Central memory CD8-positive, alpha-beta T cell (primary cell): ENCODE results near the gene SAMD4A.

Experiments
- ATAC-seq: fragments of 150-1000 bp; cut with Tn5 transposase; replicated peaks from 2 replicates; pipeline ENCODE4 v1.10.0; 2022; ENCODE audit warnings: mild to moderate bottlenecking, moderate FRiP score, moderate number of reproducible peaks; ENCODE audit not compliant: poor library complexity, severe bottlenecking; ENCODE audit errors: extremely low read depth
- DNase-seq, 2 donors: peaks; one replicate each; pipeline ENCODE4 v3.0.0; 2021; ENCODE audit warnings: low spot score in 2 of 2
- H3K27ac Mint-ChIP-seq: one replicate; pipeline ENCODE4 v1.8.0; 2022; ENCODE audit warnings: low read depth, mild to moderate bottlenecking, moderate library complexity, mixed read lengths
- H3K27me3 Mint-ChIP-seq: one replicate; pipeline ENCODE4 v1.8.0; 2022; ENCODE audit warnings: mixed read lengths
- H3K36me3 Mint-ChIP-seq: one replicate; pipeline ENCODE4 v1.8.0; 2022; ENCODE audit warnings: mild to moderate bottlenecking, moderate library complexity, mixed read lengths; ENCODE audit not compliant: insufficient read depth
- H3K4me1 Mint-ChIP-seq: one replicate; pipeline ENCODE4 v1.8.0; 2022; ENCODE audit warnings: mixed read lengths
- H3K4me3 Mint-ChIP-seq: one replicate; pipeline ENCODE4 v1.8.0; 2022; ENCODE audit warnings: mild to moderate bottlenecking, moderate library complexity, mixed read lengths
- H3K9me3 Mint-ChIP-seq: one replicate; pipeline ENCODE4 v1.8.0; 2022; ENCODE audit warnings: mixed read lengths

Gene SAMD4A, protein sequence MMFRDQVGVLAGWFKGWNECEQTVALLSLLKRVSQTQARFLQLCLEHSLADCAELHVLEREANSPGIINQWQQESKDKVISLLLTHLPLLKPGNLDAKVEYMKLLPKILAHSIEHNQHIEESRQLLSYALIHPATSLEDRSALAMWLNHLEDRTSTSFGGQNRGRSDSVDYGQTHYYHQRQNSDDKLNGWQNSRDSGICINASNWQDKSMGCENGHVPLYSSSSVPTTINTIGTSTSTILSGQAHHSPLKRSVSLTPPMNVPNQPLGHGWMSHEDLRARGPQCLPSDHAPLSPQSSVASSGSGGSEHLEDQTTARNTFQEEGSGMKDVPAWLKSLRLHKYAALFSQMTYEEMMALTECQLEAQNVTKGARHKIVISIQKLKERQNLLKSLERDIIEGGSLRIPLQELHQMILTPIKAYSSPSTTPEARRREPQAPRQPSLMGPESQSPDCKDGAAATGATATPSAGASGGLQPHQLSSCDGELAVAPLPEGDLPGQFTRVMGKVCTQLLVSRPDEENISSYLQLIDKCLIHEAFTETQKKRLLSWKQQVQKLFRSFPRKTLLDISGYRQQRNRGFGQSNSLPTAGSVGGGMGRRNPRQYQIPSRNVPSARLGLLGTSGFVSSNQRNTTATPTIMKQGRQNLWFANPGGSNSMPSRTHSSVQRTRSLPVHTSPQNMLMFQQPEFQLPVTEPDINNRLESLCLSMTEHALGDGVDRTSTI

DNA sequence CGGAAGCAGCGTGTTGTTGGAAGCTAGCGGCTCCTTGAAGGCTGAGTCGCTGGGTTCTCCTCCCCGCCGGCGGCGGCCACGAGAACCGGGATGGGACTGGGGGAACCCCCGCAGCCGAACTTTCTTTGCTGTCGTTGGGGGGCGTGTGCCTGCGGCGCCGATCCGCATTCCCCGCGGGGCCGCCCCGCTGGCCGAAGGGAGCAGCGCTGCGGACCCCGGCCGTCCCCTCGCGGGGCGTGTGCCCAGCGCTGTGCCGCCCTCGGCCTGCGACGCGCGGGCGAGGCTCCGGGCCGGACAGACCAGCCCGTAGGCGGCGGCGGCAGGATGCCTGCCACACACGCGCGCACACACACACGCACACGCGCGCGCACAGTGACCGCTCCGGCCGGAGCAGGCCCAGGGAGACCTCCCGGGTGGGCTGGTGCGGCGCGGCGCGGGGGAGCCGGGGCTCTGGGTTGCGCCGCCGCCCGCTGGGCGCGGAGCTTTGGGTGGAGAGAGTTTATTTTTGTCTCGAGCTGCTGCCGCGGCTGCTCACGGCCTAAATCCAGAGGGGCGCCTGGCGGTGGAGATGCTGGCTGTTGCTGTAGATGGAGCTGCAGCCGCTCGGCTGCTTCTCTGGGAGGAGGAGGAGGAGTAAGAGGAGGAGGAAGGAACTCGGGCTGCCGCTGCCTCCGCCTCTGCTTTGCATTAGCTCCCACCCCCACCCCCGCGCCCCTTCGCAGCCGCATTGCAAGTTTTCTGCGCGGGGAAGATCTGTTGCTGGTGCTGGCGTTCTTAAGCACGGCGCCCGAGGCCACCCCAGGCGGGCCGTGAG lies at the start of gene SAMD4A:
SAMD4A (plus strand) TSS at position 719 of the 814 bp plus-strand sequence. CDS start 789 bp downstream, outside the sequence.
- Mint-ChIP-seq H3K36me3 (peaks cover 6% of the 10 kb centered on the region), H3K4me3 (peak within 1 kb of the TSS; percentile 93), H3K9me3 (no peaks in the 10 kb centered on the region), H3K27me3 (peaks cover 35% of the 10 kb centered on the region), H3K4me1 (peaks cover 11% of the 10 kb centered on the region), H3K27ac (peak within 1 kb of the TSS; percentile 84)
- DNase-seq (peak; percentile 23 to 28), ATAC-seq (peak; percentile 20)

DNA sequence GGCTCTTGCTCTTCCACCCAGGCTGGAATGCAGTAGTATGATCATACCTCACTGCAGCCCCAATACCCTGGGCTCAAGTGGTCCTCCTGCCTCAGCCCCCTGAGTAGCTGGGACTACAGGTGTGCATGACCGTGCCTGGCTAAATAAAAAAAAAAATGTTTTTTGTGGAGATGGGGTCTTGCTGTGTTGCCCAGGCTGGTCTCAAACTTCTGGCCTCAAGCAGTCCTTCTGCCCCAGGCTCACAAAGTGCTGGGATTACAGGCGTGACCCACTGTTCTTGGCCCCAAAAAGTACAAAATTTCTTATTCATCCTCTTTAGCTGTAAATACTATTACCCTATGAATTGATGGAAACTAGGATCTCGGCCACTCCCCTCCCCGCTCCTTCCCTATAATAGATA lies 42.5 kb upstream of the SAMD4A start:
- Mint-ChIP-seq H3K4me1 (peaks cover 13% of the 10 kb centered on the region), H3K27ac (no peak overlapping the region), H3K4me3 (no peak overlapping the region), H3K9me3 (no peaks in the 10 kb centered on the region), H3K27me3 (no peaks in the 10 kb centered on the region), H3K36me3 (peaks cover 40% of the 10 kb centered on the region)
- DNase-seq (no peak), ATAC-seq (no peak)

DNA sequence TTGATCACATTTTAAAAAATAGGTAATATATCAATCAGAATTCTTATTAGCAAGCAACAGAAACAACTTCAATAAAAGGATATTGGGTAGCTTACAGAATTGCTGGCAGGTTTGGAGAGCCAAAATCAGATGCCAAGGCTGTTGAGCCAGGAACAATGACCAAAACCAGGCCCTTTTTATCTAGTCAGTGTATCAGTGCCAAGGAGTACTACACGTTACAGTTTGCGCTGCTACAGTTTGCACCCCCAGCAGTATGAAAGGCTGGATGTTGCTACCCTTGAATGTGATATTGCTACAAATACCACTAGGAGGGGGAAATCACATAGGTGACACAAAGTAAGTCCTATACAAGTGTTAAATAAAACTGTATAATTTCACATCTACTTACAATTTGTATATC lies 38.0 kb upstream of the SAMD4A start:
- H3K9me3 Mint-ChIP-seq = no peaks in the 10 kb centered on the region
- peaks cover 7% of the 10 kb centered on the region for H3K4me1 Mint-ChIP-seq
- DNase-seq = no peak
- no peaks in the 10 kb centered on the region for H3K27me3 Mint-ChIP-seq
- no peak overlapping the region for H3K27ac Mint-ChIP-seq
- peaks cover 24% of the 10 kb centered on the region for H3K36me3 Mint-ChIP-seq
- ATAC-seq = no peak
- no peak overlapping the region for H3K4me3 Mint-ChIP-seq

DNA sequence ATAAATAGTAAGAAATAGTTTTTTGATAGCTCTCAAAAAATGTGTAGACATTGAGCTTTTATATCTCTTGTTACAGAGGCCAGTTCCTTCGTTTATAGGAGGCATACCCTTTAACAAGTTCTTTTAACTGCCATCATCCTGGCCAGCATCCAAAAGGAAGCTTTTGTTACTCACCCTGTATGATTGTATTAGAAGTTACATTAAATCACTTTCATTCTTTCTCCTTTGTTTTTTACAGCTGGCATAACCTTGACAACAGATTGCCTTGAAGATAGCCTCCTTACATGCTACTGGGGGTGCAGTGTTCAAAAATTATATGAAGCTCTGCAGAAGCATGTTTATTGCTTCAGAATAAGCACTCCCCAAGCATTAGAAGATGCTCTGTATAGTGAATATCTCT lies 37.1 kb upstream of the SAMD4A start:
- ATAC-seq (no peak), DNase-seq (no peak)
- H3K36me3 Mint-ChIP-seq = peaks cover 19% of the 10 kb centered on the region
- H3K4me1 Mint-ChIP-seq = peaks cover 7% of the 10 kb centered on the region
- H3K27me3 Mint-ChIP-seq = no peaks in the 10 kb centered on the region
- H3K9me3 Mint-ChIP-seq = no peaks in the 10 kb centered on the region
- no peak overlapping the region for H3K27ac Mint-ChIP-seq
- no peak overlapping the region for H3K4me3 Mint-ChIP-seq

- ATAC-seq = no peak
- Mint-ChIP-seq H3K4me1 (no peaks in the 10 kb centered on the region), H3K27ac (no peak overlapping the region), H3K9me3 (no peaks in the 10 kb centered on the region), H3K27me3 (no peaks in the 10 kb centered on the region), H3K36me3 (peaks cover 11% of the 10 kb centered on the region), H3K4me3 (no peak overlapping the region)
- no peak for DNase-seq
These were observed 34.6 kb upstream of the SAMD4A start for GRCh38 chr14:54532111-54533012.

- no peaks in the 10 kb centered on the region for H3K27me3 Mint-ChIP-seq
- no peak overlapping the region for H3K27ac Mint-ChIP-seq
- H3K4me3 Mint-ChIP-seq = no peak overlapping the region
- H3K36me3 Mint-ChIP-seq = peaks cover 12% of the 10 kb centered on the region
- no peak for DNase-seq
- H3K4me1 Mint-ChIP-seq = no peaks in the 10 kb centered on the region
- H3K9me3 Mint-ChIP-seq = no peaks in the 10 kb centered on the region
- ATAC-seq = no peak
These were observed 33.8 kb upstream of the SAMD4A start for GRCh38 chr14:54533100-54533499.

- DNase-seq (no peak), ATAC-seq (no peak)
- Mint-ChIP-seq H3K9me3 (no peaks in the 10 kb centered on the region), H3K4me3 (no peak overlapping the region), H3K4me1 (no peaks in the 10 kb centered on the region), H3K36me3 (peaks cover 20% of the 10 kb centered on the region), H3K27me3 (no peaks in the 10 kb centered on the region), H3K27ac (no peak overlapping the region)
These were observed 31.8 kb upstream of the SAMD4A start for GRCh38 chr14:54535126-54535525.

DNA sequence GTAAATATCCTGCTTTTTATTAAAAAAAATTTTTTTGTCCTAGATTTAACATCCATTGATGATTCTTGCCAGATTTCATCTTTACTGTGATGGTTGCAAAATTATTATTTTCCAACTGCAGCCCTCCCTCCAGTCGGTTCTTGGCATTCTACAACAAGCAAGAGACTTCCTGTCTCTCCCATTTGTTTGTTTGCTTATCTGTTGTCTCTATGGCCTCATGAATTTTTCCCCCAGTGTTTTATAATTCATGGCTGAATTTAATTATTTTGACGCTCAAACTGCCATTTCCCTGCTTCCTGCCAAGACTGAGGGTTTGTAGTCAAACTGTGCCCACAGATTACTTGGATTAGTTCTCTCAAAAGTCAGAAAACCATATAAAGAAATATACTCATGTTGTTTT lies 31.3 kb upstream of the SAMD4A start:
- H3K36me3 Mint-ChIP-seq = peaks cover 23% of the 10 kb centered on the region
- no peak overlapping the region for H3K4me3 Mint-ChIP-seq
- no peaks in the 10 kb centered on the region for H3K9me3 Mint-ChIP-seq
- H3K27ac Mint-ChIP-seq = no peak overlapping the region
- no peaks in the 10 kb centered on the region for H3K27me3 Mint-ChIP-seq
- H3K4me1 Mint-ChIP-seq = no peaks in the 10 kb centered on the region
- DNase-seq (no peak), ATAC-seq (no peak)

DNA sequence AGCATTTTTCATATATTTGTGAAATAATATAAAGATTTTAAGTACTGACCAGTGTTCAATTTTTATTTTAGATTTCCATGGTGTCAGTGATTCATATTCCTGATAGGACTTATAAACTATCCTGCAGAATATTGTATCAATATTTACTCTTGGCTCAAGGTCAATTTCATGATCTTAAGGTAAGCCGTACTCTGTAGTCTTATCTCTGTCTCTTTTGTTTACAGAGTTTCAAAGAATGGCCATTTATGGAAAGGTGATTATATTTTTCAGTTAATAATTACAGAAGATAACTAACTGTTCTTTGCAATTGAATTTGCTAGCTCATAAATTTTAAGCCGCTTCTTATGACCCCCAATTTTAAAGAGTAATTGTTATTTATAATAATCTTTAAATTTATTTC lies 29.3 kb upstream of the SAMD4A start:
- Mint-ChIP-seq H3K4me3 (no peak overlapping the region), H3K27me3 (no peaks in the 10 kb centered on the region), H3K9me3 (no peaks in the 10 kb centered on the region), H3K27ac (no peak overlapping the region), H3K4me1 (no peaks in the 10 kb centered on the region), H3K36me3 (peaks cover 21% of the 10 kb centered on the region)
- no peak for DNase-seq
- no peak for ATAC-seq

DNA sequence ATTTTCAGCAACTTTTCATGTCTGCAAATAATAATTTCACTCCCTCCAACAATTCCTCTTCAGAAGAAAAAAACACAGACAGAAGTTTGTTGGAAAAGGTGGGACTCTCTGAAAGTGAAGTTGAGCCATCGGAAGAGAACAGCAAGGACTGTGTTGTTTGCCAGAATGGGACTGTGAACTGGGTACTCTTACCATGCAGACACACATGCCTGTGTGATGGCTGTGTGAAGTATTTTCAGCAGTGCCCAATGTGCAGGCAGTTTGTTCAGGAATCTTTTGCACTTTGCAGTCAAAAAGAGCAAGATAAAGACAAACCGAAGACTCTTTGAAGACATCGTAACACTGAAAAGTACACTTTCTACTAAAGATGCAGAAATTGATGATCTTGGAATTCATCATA lies 28.9 kb upstream of the SAMD4A start:
- DNase-seq (no peak), ATAC-seq (no peak)
- no peak overlapping the region for H3K4me3 Mint-ChIP-seq
- no peaks in the 10 kb centered on the region for H3K9me3 Mint-ChIP-seq
- no peak overlapping the region for H3K27ac Mint-ChIP-seq
- H3K4me1 Mint-ChIP-seq = no peaks in the 10 kb centered on the region
- peaks cover 21% of the 10 kb centered on the region for H3K36me3 Mint-ChIP-seq
- no peaks in the 10 kb centered on the region for H3K27me3 Mint-ChIP-seq

GRCh38 chr14:54547583-54547982 lies 19.3 kb upstream of the SAMD4A start:
- H3K36me3 Mint-ChIP-seq = no peaks in the 10 kb centered on the region
- H3K27ac Mint-ChIP-seq = no peak overlapping the region
- H3K9me3 Mint-ChIP-seq = no peaks in the 10 kb centered on the region
- H3K4me1 Mint-ChIP-seq = no peaks in the 10 kb centered on the region
- DNase-seq (no peak), ATAC-seq (no peak)
- no peak overlapping the region for H3K4me3 Mint-ChIP-seq
- no peaks in the 10 kb centered on the region for H3K27me3 Mint-ChIP-seq

- no peaks in the 10 kb centered on the region for H3K9me3 Mint-ChIP-seq
- no peak for ATAC-seq
- DNase-seq = no peak
- no peak overlapping the region for H3K27ac Mint-ChIP-seq
- no peaks in the 10 kb centered on the region for H3K27me3 Mint-ChIP-seq
- no peaks in the 10 kb centered on the region for H3K4me1 Mint-ChIP-seq
- no peak overlapping the region for H3K4me3 Mint-ChIP-seq
- no peaks in the 10 kb centered on the region for H3K36me3 Mint-ChIP-seq
These were observed 18.4 kb upstream of the SAMD4A start for GRCh38 chr14:54548491-54548890.
